ENCODE results near the gene LY9.

GRCh38 chr1:160826546-160826945 is 30.6 kb downstream of the LY9 start:
- TF ChIP-seq CTCF (IDR thresholded peaks at IDR 0.05) (no peak), POLR2AphosphoS5 (IDR thresholded peaks at IDR 0.05) (no peak), POLR2A (IDR thresholded peaks at IDR 0.05) (no peak), EP300 (IDR thresholded peaks at IDR 0.05) (no peak)

All from upper lobe of left lung (tissue), 4 donors.